NCI-H2196 treated with DMSO at 0.1 percent for 48 hours (cell line): ENCODE measurements around the gene CYP26C1.

Source experiments
- DNase-seq: peaks from one replicate; lab custom pipeline; 2025; ENCODE audit not compliant: unreplicated experiment; lab: John Stamatoyannopoulos, UW

The CYP26C1 gene

DNA sequence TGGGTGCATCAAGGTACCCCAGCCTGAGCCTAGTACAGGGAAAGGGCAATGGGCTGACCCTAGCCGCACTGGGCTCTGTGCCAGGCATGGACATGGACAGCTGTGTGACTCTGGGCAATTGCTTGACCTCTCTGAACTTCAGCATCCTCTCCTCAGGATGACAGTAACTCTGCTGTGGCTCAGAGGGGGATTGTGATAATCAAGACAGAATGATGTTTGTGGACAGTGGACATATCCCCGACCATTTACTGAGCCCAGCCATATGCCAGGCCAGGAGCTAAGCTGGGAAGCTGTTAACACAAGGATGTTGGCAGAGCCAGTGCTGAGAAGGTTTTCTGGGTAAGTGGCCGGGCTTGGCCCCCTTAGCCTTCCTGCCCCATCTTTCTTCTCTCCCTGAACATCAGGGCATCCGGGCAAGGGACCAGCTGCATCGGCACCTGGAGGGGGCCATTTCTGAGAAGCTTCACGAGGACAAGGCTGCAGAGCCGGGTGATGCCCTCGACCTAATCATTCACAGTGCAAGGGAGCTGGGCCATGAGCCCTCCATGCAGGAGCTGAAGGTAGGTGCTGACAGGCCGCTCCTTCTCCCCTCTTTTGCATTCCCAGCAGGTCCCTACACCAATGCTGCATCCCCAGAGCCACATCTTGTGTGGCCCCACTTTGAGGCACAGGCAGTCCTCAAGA lies 3.5 kb downstream of the CYP26C1 start:
- DNase-seq = no peak

DNA sequence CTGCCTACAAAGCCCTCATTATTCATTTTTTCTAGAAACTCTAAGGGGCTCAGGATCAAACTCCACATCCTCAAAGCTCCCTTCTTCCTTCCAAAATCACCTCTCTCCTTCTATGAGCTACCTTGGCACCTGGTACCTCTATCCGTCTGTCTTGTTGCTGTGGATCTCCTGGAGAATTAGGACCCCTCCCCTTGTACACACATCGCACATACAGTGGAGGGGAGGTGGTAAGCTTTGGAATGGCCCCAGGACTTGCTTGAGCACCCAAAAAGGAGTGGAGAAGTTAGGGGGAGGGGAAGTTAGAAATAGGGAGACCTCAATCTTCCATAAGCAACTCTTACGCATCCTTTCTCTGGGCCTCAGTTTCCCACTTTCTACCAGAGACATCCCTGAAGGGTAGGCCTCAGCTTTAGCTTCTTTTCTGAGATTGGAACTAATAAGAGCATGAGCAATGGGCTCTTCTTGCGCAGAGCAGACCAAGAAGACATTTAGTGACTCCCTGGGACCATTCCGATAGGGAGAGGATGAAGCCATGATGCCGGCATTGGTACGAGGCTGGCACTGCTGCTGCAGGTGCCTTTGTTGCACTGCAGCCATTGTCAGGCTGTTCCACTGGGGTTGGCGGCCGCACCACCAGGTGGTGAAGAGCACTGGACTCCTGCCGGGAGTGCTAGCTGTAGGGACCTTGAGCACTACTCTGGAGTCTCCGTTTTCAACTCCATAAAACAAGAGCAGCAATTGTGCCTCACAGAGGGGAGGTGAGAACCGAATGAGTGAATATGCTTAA lies 4.5 kb downstream of the CYP26C1 start:
- DNase-seq = no peak

DNA sequence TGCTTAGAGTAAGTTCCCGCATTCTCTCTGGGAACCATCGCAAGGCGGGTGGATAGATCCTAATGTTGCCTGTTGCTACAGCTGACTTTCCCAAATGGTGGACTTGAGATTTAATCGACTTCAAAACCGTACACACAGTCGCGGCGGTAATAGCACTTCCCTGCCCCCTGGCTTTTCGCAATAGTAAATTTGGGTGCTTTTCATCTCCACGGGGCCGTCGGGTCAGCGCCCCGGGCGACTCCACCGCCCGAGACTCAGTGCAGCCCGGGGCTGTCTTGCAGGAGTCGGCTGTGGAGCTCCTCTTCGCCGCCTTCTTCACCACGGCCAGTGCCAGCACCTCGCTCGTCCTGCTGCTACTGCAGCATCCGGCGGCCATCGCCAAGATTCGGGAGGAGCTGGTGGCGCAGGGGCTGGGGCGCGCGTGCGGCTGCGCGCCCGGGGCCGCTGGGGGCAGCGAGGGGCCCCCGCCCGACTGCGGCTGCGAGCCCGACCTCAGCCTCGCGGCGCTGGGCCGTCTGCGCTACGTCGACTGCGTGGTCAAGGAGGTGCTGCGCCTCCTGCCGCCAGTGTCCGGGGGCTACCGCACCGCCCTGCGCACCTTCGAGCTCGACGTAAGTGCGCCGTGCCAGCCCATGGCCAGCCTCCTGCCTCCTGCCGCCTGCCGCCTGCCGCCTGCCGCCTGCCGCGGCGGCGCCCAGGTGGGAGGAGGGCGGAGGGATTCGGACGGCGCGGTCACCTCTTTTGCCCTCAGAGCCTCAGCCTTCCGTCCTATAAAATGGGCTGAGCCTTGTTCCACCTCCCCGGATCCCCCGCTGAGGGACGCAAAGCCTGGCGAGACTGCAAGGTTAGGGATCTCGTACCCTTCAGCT lies 5.3 kb downstream of the CYP26C1 start:
- DNase-seq = no peak

DNA sequence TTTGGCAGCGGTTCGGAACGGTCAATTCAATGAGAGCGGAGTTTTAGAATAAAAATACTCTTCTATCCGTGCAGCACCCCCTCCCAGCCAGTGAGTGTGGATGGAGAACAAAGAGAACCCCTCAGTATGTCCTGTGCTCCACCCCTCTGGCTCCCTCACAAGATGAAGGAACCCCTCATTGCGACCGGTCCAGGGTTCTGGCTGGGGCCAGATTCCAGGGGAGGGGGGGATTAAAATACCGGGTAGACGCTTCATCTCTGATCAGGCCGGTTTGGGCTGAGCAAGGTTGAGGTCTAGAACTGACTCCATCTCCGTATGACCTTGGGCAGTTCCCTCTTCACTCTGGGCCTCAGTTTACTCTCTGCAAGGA lies 5.9 kb downstream of the CYP26C1 start:
- DNase-seq = no peak

DNA sequence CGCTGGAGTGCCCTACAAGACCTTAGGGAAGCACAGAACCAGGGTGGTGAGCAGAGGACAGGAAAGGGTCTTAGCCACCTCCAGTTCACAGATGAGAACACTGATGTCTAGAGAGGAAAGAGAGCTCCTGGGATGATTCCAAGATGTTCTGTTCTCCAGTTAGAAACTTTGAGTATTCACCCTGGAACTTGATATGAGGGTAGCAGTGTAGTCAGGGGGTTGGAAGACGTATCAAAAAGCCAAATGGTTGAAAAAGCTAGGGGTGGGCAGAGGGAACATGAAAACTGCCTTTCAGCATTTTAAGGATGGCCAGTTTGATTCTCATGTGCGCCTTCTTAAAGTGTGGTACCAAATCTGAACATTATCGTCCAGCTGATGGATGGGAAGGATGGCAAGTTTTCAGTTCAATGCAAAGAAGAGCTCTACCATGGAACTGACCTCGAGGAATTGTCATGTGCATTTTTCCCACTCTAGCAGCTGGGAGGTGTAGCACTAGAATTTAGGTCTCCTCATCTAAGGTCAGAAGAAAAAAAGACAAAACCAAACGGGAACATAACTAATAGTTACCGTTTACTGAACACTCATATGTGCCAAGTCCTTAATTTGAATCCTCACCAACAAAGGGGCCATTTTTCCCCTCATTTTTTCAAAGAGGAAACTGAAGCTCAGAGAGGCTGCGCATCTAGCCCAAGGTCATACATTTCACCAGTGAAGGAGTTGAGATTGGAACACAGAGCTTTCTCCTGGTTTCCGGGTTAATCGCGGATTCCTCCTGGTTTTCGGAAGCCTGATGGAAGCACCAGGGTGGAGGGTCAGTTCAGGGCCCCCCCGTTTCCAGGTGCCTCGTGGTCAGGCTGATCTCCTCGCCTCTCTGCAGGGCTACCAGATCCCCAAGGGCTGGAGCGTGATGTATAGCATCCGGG lies 7.1 kb downstream of the CYP26C1 start:
- DNase-seq = no peak

DNA sequence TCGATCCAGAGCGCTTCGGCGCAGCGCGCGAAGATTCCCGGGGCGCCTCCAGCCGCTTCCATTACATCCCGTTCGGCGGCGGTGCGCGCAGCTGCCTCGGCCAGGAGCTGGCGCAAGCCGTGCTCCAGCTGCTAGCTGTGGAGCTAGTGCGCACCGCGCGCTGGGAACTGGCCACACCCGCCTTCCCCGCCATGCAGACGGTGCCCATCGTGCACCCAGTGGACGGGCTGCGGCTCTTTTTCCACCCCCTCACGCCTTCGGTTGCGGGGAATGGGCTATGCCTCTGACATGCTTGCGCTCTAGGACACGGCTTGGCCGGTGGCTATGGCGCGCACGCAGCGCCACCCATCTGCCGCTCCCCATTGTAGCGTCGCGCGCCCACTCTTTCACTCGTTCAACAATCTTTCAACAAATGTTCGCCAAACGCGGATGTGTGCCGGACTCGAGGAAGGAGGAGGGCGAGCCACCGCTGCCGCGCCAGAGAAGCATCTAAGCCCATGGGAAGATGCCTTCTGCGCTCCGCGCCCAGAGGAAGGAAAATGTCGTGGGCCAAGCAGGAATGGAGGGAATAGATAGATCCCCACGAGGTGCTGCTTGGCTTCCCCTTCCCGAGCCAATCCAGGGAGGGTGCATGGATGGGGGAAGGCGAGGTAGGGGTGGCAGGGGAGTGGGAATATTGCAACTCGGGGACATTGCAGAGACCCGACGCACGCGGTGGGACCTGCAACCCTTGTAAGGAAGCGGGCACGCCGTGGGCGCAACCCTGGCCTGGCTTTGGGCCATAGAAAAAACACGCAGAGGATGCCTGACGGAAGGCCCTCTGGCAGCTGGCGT lies 8.0 kb downstream of the CYP26C1 start:
- no peak for DNase-seq

DNA sequence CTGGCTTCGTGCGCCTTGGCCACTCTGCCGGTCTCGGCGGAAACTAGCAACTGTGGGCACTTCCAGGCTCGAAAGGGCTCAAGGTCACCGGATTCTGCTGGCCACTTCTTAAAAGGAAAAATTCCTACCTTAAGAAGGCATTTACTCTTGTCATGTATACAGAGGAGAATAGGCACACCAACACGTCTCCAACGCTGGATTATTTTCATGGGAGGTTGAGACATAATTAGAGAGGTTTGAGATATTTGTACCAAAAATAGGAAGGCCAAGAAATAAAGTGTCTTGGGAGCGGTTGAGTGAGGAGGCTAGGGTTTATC lies 8.6 kb downstream of the CYP26C1 start:
- DNase-seq = no peak

DNA sequence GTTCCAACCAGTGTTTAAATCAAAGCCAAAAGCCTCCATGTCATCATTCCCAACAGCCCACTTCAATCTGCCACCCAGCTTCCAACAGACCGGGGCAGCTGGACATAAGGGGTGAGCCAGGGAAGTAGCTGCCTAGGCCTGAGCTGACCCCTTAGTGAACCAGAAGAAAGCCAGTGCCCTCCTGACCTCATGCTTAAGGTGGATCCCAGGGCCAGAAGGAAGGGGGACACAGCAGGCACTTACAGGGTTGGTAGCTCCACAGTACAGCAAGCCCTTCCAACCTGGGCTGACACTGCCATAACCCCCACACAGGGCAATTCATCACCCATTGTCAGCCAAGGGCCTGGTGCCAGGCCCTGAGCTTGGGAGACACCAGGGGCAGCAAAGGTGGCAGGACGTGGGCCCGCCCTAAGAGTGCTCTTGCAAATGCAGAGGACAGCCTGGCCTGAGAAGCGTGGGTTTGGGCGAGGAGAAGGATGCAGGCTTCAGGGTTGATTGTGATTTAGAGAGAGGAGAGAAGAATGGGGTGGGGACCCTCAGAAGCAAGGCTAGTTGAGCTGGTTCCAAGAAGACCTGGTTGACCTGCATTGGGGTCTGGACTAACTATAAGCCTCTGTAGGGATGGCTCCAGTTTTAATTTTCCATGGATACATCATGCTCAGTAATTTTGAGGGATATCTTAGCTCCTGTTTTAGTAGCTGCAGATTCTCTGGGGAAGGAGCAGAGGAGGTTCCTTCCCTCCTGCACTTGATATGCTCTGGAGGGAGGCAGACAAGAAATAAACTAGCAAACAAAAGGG lies 10.0 kb downstream of the CYP26C1 start:
- no peak for DNase-seq

DNA sequence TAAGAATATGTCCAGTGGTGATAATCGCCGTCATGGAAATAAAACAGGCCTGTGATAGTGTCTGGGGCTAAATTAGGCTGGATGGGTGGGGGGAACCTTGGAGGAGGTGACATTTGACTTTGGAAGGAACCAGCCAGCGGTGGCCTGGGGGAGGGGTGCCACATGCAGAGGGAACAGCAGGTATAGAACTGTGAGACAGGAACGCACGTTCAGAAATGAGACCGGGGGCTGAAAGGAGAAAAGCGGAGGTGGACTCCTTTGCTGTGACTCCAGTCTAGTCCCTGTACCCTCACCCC lies 10.5 kb downstream of the CYP26C1 start:
- DNase-seq = no peak

DNA sequence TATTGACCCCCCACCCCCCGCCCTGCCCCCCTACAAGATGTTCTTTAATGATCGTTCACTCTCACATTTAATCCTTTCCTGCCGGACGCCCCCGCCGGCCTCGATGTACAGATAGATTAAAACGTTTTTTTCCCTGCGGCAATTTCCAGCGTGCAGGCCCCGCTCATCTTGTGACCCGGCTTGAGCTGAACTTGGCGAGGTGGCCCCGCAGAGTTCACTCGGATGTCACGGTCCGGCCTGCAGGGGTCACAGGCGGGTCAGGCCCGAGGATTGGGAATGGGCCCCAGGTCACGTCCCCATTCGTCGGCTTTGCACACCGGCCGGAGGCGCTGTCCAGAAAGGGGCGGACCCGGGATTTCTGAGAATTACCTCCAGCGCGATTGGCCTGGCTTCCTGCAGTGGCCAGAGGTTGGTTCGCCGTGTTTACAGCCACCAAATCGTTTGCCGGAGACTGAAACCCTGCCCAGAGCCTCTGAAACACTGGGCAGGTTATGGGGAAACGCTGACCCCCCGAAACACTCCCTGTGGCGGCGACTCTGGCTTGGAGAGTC lies 11.2 kb downstream of the CYP26C1 start:
- DNase-seq = no peak

DNA sequence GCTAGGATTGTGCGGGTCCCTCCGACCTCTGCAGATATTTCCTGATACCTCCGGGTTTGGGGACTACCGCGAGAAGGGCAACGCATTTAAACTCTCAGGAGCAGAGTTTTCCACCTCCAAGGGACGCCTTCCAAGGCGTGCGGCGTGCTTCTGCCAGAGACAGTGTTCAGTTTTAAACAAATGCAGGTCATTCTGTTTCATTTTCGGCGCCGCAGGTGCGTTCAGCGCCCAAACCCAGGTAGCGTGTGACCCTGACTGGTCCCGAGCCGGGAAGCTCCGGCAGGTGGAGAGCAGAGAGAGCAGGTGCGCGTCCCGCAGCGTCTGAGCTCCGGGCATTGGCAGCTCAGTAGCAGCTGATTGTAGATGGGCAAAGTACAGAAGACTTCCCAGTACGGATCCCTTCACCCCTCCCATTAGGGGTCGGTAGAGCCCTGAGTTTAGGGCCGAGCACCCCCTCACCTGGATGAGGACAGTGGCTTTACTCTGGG lies 11.7 kb downstream of the CYP26C1 start:
- DNase-seq = no peak

DNA sequence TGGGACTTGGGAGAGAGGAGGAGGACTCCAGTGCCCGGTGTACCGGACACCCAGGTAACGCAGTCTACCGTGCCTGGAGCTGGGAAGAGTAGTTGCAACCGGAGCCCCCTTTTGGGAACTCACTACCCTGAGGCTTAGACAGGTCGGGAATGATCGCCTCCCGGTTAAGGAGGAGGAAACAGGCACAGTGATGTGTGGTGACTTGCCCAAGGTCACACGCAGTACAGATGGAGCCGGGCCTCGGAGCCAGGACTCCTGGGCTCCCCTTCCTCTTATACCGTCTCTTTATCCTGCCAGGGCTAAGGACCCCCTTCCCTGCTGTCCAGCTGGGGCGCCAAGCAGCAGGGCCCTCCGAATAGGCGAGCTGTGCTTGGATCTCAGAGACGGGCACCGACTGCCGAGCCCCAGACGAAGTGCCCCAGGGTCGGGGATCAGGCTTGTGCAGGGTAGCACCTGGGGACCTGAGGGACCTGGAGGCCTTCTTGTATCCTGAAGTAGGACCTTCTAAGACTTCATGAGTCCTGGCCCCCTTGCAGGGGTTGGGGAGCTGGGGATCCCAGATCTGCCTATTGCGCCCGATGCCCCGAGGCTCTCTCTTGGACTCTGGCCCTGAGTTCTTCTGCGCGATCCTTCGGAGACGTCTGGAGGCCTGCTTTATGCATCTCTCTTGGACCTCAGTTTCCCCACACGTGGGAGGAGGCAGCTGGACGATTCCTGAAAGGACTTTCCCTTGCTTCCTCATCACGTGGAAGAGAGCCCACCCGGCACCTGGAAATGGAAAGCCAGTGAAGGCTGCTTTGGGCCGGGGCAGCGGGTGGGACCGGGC lies 12.3 kb downstream of the CYP26C1 start:
- DNase-seq = no peak

DNA sequence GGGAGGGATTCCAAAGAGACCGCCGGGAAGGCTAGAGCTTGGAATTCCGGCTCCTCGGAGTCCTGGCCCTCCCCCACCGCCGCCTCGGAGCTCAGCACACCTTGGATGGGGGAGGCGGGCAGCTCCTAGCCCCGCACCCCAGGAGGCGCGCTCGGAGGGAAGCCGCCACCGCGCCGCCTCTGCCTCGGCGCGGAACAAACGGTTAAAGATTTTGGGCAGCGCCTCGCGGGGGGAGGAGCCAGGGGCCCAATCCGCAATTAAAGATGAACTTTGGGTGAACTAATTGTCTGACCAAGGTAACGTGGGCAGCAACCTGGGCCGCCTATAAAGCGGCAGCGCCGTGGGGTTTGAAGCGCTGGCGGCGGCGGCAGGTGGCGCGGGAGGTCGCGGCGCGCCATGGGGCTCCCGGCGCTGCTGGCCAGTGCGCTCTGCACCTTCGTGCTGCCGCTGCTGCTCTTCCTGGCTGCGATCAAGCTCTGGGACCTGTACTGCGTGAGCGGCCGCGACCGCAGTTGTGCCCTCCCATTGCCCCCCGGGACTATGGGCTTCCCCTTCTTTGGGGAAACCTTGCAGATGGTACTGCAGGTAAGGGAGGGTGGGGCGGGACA lies 13.0 kb downstream of the CYP26C1 start, which contains the start of gene CYP26A1:
CYP26A1 (plus strand) TSS at position 355 of the 608 bp plus-strand sequence; CDS start at position 397, 42 bp downstream.
- DNase-seq = no peak

DNA sequence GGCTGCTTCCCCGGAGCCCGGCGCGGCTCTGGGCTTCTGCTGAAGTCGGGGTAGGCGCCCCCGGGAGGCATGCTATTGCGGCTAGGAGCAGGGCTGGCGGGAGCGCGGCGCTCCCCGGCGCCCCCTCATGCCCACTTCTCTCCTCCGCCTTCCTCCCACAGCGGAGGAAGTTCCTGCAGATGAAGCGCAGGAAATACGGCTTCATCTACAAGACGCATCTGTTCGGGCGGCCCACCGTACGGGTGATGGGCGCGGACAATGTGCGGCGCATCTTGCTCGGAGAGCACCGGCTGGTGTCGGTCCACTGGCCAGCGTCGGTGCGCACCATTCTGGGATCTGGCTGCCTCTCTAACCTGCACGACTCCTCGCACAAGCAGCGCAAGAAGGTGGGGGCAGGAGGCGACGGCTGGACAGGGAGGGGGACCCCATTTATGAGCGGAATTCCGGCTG lies 13.6 kb downstream of the CYP26C1 start:
- DNase-seq = no peak

DNA sequence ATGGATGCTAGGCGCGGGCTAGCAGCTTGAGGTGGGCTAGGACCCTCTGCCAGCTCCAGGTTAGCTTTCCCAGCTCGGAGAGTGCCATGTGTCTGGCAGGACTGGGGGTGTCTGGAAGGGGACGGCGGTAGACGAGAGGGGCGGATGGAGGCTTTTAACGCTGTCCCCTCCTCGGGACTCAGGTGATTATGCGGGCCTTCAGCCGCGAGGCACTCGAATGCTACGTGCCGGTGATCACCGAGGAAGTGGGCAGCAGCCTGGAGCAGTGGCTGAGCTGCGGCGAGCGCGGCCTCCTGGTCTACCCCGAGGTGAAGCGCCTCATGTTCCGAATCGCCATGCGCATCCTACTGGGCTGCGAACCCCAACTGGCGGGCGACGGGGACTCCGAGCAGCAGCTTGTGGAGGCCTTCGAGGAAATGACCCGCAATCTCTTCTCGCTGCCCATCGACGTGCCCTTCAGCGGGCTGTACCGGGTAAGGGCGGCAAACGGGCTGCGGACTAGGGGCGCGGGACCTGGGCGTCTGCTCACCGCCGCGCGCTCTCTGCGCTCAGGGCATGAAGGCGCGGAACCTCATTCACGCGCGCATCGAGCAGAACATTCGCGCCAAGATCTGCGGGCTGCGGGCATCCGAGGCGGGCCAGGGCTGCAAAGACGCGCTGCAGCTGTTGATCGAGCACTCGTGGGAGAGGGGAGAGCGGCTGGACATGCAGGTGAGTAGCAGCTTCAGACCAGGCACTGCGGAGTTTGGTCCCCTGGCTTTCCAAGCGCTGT lies 14.2 kb downstream of the CYP26C1 start:
- no peak for DNase-seq

DNA sequence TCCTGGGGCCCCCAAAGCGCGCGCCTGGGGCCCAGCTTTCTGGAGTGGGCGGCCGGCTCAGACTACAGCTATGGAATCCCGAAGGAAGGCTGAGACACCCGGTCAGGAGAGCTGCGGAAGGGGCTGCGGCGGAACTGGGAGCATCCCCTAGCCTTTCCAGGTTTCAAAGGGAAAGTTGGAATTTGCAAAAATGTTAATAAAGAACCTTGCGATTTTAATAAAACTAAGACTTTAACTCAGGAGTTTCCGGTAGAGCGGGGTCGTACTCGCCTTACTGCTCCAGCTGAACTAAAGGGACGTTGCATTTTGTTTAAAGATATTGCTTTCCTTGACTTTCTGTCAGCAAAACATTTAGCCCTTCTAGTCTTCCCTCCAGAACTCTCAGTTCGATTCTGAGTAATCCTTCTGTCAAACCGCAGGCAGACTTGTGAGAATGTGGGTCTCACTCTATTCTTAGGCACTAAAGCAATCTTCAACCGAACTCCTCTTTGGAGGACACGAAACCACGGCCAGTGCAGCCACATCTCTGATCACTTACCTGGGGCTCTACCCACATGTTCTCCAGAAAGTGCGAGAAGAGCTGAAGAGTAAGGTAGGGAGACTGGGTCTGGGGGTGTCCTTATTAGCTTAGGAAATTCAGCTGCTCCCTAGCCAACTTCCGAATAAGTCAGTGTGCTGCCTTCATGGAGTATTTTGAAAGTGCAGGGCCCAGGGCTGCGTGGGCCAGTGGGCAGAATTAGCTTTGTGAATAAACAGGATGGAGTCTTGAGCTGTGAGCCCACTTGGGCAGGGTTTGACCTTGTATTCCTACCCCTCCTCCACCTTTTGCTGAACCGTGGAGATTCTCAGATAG lies 15.0 kb downstream of the CYP26C1 start:
- no peak for DNase-seq
